Subcutaneous adipose tissue (tissue), 4 donors: ENCODE measurements around the gene OXTR. TPM values are rescaled to one million over a fixed set of nuclear protein-coding genes. Genes with fewer than 3 reads are reported as not detected.

Source experiments
- total RNA-seq, 4 donors: library from RNA; depleted of rRNA; stranded (reverse); fragments of >200 nt; gene quantifications; one replicate each; pipeline ENCODE4 v1.1.0, GENCODE V29; 2016
- TF ChIP-seq, protein P1 (sequence below): fragments of 450-650 bp; IDR thresholded peaks from one replicate; pipeline ENCODE4 v1.5.1; 2016; ENCODE audit warnings: low read depth, mild to moderate bottlenecking, control low read depth, antibody characterized with exemption, moderate library complexity

The OXTR gene
- total RNA-seq, 4 donors from 2014 or later, result 0.16 to 0.34 (median 0.19) TPM; not detected in 1

DNA sequence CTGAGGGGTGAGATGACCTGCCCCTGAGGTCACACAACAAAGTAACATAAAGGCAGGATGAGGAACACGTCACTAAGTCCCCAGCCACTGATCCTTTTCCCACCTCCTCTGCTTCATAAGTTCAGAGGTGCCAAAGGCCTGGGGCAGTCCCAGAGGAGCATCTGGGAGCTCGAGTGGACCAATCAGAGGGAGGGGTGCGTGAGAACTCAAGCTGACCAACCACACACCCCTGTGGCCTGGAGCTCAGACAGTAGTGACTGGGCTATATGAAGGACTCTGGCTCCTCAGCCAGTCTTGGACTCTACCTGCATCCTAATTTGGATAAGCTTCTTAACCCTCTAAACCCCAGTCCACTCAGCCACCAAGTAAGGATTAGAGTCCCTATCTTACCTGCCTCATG is 63.8 kb downstream of the OXTR start:
- TF ChIP-seq, protein P1, sequence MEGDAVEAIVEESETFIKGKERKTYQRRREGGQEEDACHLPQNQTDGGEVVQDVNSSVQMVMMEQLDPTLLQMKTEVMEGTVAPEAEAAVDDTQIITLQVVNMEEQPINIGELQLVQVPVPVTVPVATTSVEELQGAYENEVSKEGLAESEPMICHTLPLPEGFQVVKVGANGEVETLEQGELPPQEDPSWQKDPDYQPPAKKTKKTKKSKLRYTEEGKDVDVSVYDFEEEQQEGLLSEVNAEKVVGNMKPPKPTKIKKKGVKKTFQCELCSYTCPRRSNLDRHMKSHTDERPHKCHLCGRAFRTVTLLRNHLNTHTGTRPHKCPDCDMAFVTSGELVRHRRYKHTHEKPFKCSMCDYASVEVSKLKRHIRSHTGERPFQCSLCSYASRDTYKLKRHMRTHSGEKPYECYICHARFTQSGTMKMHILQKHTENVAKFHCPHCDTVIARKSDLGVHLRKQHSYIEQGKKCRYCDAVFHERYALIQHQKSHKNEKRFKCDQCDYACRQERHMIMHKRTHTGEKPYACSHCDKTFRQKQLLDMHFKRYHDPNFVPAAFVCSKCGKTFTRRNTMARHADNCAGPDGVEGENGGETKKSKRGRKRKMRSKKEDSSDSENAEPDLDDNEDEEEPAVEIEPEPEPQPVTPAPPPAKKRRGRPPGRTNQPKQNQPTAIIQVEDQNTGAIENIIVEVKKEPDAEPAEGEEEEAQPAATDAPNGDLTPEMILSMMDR, result no peak

DNA sequence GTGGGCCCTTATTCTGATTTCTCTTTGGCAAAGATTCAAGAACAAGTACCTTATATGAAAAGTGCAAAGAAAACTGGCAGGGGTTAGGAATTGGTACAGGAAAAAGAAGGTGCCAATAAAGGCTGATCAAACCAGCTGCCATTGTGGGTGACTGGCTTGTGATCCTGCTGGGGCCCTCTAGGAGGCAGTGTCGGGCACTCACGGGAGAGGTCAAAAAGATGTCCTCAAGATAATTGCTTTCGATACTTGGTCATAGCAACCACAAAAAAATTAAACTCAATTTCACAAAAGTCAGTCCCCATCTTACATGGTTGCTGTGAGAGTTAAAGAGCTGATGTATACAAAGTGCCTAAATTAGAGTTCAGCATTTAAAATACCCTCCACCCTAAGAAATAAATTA is 66.9 kb downstream of the OXTR start:
- TF ChIP-seq, protein P1, result no peak

Other genes starting within 250 kb of the OXTR start
- 1 to 10 TPM in 1 of 4 donors, under 1 TPM in 1, not detected in 2; 0.98 to 2.1 TPM for gene SSUH2, start 124.8 kb downstream of the OXTR start, total RNA-seq
- not detected for gene CAV3, start 35.8 kb downstream of the OXTR start, total RNA-seq
- gene RAD18, start 193.9 kb upstream of the OXTR start, total RNA-seq, result 10 to 100 TPM in 2 of 4 donors, 1 to 10 TPM in 2; 5.9 to 12.2 (median 9.9) TPM